ENCODE data around the gene KLC3.
"Not testable (repeated sequence)": the region's sequence is repeated elsewhere in the genome, so short reads cannot be mapped to it uniquely, and the experiment has no call there.

KLC3 gene

GRCh38 chr19:45320997-45321775 is 19.4 kb upstream of the KLC3 start:
- no peak for DNase-seq (ENCODE audit: low read depth)

- DNase-seq (ENCODE audit: low read depth): no peak
Measured at GRCh38 chr19:45321848-45322247, 18.7 kb upstream of the KLC3 start.

DNA sequence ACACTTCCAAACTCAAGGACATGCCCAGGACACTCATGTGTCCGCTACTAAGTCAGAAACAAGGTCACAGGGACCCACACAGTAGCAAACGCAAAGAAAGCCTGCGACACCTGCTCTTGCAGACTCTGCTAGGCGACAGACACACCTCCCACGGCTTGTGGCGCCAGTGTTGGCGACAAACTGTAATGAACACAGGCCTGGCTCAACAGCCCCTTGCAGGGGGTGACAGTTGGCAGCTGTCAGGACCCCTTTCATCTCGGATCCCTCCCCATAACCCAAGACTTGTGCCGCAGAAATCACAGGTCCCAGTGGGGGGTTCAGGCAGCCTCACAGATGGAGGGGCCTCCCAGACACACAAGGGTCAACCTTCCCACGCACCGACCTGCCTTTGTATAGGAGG is 18.2 kb upstream of the KLC3 start:
- no peak for DNase-seq (ENCODE audit: low read depth)

- no peak for DNase-seq (ENCODE audit: low read depth)
Measured at GRCh38 chr19:45322744-45323281, 17.7 kb upstream of the KLC3 start, which contains the start of gene CKM. Gene CKM (minus strand): TSS chr19:45322875. CDS start chr19:45319713, 3,162 bp downstream.

GRCh38 chr19:45323671-45324081 is 16.9 kb upstream of the KLC3 start:
- DNase-seq (ENCODE audit: low read depth): no peak

- DNase-seq (ENCODE audit: low read depth): no peak
Measured at GRCh38 chr19:45324349-45324907, 16.1 kb upstream of the KLC3 start.

DNA sequence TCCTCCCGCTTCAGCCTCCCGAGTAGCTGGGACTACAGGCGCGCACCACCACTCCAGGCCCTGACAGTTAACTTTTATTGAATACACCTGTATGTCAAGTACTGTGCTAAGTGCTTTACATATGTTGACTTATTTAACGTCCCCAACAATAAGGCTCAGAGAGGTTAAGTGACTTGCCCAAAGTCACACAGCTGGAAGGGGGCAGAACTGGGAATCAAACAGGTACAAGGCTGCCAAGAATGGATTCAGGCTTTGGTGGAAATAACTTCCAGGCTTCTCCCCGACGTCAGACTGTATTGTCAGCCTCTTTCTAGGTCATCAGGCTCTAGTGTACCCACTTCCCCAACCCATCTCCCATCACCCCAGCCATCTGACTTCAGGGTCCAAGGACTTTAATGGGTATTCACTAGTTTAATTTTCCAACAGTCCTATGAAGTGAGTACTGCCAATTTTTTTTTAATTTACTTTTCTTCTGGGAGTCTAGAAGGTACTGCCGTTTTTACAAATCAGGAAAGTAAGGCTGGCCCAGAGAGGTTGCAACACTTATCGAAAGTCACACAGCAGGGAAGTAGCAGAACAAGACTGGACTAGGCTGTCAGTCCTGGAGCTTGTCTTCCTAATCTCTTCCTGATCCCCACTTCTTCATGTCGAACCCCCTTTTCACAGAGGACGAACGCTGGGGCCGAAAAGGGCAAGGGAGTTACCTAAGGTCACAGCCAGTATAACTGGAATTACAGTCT is 13.0 kb upstream of the KLC3 start:
- no peak for DNase-seq (ENCODE audit: low read depth)

DNA sequence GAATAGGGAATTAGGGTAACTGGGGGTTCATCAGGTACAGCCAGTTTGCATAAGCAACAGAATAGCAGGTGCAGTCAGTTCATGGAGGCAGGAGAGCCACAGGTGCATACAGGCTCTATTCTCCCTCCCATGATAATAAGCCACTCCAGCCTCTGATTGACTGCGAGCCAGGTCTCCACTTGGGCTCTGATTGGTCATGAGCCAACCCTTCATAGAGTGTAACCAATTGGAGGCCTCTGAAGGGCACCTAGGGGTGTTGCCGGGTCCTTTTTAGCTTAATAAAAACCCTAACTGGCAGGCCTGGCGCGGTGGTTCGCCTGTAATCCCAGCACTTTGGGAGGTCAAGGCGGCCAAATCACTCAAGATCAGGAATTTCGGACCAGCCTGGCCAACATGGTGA is 9.1 kb upstream of the KLC3 start:
- DNase-seq (ENCODE audit: low read depth): no peak

GRCh38 chr19:45333609-45334303 is 6.8 kb upstream of the KLC3 start:
- no peak for DNase-seq (ENCODE audit: low read depth)

GRCh38 chr19:45334881-45335280 is 5.7 kb upstream of the KLC3 start:
- not testable (repeated sequence) for DNase-seq (ENCODE audit: low read depth)

DNA sequence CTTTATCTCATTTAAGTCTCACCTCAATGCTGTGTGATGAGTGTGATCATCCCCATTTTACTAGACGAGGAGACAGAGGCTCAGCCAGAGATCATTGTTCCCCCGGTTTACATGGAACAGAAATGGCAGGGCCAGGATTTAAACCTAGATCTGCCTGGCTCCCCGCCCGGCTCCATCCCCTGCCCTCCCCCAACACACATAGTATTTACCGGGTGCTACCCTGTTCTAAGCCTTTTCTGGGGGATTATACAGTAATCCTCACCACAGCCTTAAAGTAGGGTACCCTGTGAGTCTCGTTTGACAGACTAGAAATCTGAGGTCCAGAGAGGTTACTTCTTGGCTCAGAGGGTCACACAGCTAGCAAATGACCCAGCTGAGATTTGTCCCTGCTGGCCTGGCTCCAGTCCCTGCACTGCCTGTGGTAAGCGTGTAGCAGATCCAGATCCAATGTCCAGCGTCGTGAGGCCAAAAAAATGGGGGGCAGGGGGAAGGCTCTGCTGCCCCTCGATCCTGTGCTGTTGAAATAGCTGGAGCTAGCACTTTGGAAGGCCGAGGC is 3.8 kb upstream of the KLC3 start:
- no peak for DNase-seq (ENCODE audit: low read depth)

GRCh38 chr19:45339629-45340028 is 921 bp upstream of the KLC3 start:
- no peak for DNase-seq (ENCODE audit: low read depth)

GRCh38 chr19:45340899-45341453 is 426 bp downstream of the KLC3 start:
- DNase-seq (ENCODE audit: low read depth): no peak

DNA sequence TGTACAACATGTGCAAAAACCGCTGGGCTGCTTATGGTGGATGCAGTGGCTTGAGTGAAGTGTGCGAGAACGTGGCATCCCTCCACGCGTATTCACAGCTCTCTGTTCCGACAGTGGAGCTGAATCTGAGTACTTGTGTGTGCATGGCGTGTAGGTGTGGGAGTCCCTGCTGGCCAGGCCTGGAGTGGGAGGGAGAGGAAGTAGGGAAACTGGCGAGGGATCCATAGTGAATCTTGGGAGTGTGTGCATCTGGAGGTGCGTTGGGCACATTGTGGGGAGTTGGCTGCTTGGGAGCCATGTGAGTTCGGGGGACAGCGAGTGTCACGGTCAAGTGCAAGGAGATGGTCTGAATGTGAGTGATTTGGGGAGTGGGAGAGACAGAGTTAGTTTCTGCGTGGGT is 2.4 kb downstream of the KLC3 start:
- DNase-seq (ENCODE audit: low read depth): no peak

GRCh38 chr19:45344621-45345505 is 4.3 kb downstream of the KLC3 start:
- DNase-seq (ENCODE audit: low read depth): no peak

- DNase-seq (ENCODE audit: low read depth): no peak
Measured at GRCh38 chr19:45345506-45345860, 4.9 kb downstream of the KLC3 start.

- no peak for DNase-seq (ENCODE audit: low read depth)
Measured at GRCh38 chr19:45346449-45346848, 5.9 kb downstream of the KLC3 start.

DNA sequence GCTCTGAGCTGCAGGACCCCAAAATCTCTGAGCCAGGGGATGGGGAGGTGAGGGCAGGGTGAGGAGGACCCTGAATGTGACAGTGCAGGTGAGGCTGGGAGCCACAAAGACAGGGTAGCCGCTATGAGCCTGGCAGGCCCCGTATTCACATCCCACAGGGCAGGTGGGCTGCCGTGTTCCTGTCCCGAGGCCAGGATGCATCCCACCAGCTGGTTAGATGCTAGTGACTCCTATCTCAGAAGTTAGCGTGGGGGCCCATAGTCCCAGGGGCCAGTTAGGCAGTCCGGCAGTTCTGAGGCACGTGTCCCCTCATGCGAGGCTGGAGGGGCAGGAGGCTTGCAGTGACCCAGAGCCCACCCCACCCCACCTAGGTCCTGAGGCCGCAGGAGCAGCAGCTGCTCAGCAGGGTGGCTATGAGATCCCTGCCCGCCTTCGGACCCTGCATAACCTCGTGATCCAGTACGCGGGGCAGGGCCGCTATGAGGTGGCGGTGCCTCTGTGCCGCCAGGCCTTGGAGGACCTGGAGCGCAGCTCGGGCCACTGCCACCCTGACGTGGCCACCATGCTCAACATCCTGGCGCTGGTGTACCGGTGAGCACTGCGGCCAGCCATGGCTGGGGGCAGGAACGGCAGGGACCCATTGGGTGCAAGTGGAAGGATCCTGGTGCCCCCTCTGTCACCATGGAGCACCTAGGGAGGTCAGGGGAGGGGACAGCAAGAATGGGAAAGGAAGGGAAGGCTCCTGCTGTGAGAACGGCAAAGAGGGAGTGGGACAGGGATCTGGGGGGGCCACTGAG is 7.2 kb downstream of the KLC3 start:
- DNase-seq (ENCODE audit: low read depth): no peak

GRCh38 chr19:45348367-45349125 is 8.0 kb downstream of the KLC3 start:
- DNase-seq (ENCODE audit: low read depth): no peak
